KOPT-K1 (cell line): ENCODE measurements around the gene SLC6A3.
"Not testable (repeated sequence)": the region's sequence is repeated elsewhere in the genome, so short reads cannot be mapped to it uniquely, and the experiment has no call there.

Experiments used
- H3K27ac ChIP-seq: fragments of 200-600 bp; sonication (generic); 2 replicates; pipeline ENCODE4 v1.5.1; 2016; ENCODE audit warnings: antibody characterized with exemption, mild to moderate bottlenecking, low read depth, low read length; ENCODE audit not compliant: poor library complexity, severe bottlenecking
- H3K36me3 ChIP-seq: fragments of 200-600 bp; sonication (generic); 2 replicates; pipeline ENCODE4 v1.5.1; 2017; ENCODE audit warnings: antibody characterized with exemption, mild to moderate bottlenecking, low read length, moderate library complexity; ENCODE audit not compliant: insufficient read depth
- H3K9me3 ChIP-seq: fragments of 200-600 bp; sonication (generic); 2 replicates; pipeline ENCODE4 v1.5.1; 2017; ENCODE audit warnings: antibody characterized with exemption, low read length, mild to moderate bottlenecking; ENCODE audit not compliant: insufficient read depth, poor library complexity, severe bottlenecking

The SLC6A3 gene

DNA sequence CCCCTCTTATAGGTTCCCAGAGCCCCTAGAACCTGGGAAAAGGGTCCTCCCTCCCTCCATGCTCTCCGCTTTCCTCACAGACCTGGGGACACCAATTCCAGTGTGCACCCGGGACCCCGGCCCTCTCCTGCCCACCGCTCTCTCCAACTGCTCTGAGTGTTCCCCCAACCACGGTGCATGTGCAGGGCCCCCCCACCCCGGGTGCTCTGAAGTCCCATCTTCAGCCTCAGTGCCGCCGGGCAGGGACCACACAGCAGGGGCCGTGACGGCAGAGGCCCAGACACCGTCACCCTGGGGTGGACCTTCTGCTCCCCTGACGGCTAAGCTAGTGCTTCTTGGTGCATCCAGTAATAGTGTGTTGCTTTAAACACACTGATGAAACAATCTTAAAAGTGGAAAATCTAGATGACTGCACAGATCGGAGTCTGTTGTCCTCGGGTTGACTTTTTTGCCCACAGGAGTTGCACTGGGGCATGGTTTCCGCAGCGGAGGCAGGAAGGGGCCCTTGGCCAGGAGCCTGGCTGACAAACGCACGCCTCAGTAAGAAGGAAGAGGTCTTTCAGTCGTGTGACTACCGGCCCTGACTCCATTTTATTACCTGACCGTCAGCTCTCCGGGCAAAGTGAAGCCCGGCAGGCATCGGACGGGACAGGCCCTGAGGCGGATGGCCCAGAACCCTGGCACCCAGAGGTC, 36.2 kb upstream of the SLC6A3 start:
- H3K27ac ChIP-seq: no peak overlapping the region
- peaks cover 71% of the 10 kb centered on the region for H3K36me3 ChIP-seq
- H3K9me3 ChIP-seq: no peaks in the 10 kb centered on the region

DNA sequence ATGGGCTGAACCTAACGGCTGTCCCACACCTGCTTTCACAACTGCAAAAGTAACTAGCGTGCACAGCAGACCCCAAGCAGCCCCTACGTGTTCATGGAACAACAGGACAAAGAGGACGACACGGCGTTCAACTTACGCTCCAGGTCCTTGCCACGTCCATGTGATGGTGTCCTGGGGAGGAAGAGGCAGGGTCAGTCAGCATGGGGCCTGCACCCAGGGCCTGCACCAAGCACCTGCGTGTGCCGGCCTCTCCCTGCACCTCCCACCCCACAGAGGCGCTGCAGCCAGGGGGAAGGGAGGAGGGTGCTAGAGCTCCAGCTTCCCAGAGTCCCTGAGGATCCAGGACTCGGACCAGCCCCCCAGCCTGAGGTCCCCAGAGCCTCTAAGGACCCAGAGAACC, 35.6 kb upstream of the SLC6A3 start:
- Histone ChIP-seq H3K36me3 (peaks cover 71% of the 10 kb centered on the region), H3K9me3 (no peaks in the 10 kb centered on the region)

DNA sequence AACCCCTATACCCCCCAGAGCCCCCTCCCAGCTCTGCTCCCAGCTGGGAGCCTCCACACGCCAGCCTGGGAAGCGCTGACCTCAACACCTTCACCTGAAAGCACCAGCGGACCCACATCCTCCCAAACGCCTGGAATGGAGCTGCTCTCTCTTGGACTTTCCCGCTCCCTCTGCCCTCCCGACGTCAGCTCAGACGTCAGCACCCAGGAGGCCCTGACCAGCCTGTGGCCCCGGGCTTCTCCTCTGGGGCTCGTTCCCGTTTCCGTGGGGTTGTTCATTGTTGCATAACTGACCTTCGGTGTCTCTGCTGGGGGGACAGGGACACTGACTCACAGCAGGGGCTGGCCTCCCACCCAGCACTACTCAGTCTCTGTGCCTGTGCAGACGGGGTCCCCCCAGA, 35.0 kb upstream of the SLC6A3 start:
- Histone ChIP-seq H3K9me3 (no peaks in the 10 kb centered on the region), H3K36me3 (peaks cover 71% of the 10 kb centered on the region), H3K27ac (no peak overlapping the region)

More for the DNA sequence above, 35.6 kb upstream of the SLC6A3 start:
- H3K27ac ChIP-seq: no peak overlapping the region

DNA sequence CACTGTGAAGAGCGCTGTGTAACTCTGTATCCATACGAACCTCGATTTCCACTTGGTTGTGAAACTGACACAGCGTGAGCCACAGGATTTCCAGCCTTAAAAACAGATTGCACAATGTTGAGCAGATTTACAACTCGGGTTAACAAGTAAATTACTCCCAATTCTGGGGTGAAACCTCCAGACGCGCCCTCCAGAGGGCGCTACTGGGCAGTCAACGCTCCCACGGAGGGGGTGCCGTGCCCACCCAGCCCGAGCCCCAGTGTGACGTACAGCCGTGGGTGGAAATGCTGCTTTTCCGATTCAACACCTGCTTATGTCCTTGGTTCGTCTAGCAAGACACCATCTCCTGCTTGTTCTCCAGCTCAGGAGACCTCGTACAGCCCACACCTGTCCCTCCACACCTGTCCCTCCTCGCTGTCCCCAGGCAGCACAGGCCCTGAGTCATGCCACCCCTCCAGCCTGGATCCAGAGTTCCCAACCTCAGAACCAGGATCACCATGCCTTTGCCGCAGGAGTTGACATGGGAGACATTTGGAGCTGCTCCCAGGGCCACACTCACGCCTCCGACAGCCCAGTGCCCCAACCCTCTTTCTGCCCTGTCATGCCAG, 34.4 kb upstream of the SLC6A3 start:
- Histone ChIP-seq H3K9me3 (no peaks in the 10 kb centered on the region), H3K36me3 (peaks cover 71% of the 10 kb centered on the region), H3K27ac (no peak overlapping the region)

DNA sequence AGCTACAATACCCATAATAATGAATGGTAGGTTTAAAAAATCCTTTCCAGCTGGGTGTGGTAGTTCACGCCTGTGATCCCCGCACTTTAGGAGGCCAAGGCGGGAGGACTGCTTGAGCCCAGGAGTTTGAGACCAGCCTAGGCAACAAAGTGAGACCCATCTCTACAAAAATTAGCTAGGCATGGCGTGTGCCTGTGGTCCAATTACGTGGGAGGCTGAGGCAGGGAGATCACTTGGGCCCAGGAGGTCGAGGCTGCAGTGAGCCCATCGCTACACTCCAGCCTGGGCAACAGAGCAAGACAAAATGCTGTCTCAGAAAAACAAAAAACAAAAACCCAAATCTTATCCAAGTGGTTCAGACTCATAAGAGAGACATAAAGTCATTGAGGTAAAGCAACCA, 33.8 kb upstream of the SLC6A3 start:
- peaks cover 74% of the 10 kb centered on the region for H3K36me3 ChIP-seq

DNA sequence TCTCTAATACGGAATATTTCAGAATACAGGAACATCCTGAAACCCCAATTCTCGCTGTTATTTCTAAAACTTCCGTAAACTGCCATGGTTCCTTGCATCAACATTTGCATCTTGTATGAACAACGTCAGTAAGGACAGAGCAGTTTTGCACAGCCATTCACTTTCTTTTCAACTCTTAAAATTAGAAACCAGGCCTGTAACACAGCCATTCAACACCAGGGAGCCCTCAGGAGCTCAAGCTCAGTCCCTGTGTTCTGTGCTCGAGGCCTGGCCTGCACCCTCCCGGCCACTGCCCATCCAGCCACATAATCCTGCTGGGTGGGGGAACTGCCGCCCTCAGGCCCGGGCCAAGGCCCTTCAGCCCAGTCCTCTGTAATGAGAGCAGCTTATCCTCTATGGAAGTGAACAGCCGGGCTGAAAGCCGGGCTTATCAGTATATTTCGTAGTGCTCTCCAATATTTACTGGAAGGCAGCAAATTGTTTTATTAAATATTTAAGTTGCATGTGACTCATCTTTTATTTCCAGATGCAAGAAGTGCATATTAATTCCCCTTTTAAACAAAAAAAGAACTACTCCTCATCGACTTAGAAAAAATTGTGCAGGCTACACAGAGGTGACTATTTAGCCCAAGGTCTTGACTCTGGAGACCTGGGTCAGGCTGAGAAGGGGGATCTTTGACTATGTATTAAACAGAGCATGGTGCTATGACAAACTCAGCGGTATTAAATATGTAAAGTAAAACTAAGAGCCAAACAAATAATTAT, 33.2 kb upstream of the SLC6A3 start:
- peaks cover 76% of the 10 kb centered on the region for H3K36me3 ChIP-seq
- H3K27ac ChIP-seq: no peak overlapping the region
- H3K9me3 ChIP-seq: no peaks in the 10 kb centered on the region

More for the DNA sequence above, 33.8 kb upstream of the SLC6A3 start:
- Histone ChIP-seq H3K9me3 (no peaks in the 10 kb centered on the region), H3K27ac (no peak overlapping the region)

DNA sequence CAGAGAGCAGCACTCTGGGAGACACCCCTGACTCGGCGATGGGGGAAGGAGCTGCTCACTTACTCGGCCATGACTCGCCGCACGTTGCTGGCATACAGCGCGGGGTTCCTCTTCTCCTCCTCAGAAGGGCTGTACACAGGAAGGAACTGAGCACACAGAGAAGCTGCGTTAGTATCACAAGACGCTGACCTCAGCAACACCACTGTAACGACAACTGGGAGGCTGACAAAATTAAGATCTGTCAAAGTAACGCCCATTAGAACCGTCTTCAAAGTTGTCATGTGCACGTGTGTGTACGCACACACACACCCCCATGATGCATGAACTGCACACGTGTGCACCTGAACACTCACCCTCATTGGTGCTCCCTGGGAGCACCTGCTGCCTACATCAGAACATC, 32.1 kb upstream of the SLC6A3 start:
- Histone ChIP-seq H3K36me3 (peaks cover 81% of the 10 kb centered on the region), H3K27ac (no peak overlapping the region), H3K9me3 (no peaks in the 10 kb centered on the region)

DNA sequence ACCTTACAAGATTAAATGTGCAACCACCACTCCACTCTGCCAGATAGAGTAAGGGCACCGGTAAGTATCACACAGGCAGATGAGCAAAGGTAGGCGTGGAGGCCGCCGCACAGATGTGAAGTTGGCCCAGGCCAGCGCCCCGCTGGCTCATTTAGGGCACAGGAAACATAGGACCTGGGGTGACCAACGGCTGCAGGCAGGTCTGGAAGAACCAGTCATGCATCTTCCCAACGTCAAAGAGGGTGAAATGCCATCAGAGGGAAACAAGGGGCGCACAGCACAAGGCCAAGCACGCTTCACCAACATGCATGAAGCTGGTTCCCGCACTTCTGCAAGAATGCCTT, 31.7 kb upstream of the SLC6A3 start:
- H3K36me3 ChIP-seq: peaks cover 85% of the 10 kb centered on the region
- no peak overlapping the region for H3K27ac ChIP-seq
- H3K9me3 ChIP-seq: no peaks in the 10 kb centered on the region

DNA sequence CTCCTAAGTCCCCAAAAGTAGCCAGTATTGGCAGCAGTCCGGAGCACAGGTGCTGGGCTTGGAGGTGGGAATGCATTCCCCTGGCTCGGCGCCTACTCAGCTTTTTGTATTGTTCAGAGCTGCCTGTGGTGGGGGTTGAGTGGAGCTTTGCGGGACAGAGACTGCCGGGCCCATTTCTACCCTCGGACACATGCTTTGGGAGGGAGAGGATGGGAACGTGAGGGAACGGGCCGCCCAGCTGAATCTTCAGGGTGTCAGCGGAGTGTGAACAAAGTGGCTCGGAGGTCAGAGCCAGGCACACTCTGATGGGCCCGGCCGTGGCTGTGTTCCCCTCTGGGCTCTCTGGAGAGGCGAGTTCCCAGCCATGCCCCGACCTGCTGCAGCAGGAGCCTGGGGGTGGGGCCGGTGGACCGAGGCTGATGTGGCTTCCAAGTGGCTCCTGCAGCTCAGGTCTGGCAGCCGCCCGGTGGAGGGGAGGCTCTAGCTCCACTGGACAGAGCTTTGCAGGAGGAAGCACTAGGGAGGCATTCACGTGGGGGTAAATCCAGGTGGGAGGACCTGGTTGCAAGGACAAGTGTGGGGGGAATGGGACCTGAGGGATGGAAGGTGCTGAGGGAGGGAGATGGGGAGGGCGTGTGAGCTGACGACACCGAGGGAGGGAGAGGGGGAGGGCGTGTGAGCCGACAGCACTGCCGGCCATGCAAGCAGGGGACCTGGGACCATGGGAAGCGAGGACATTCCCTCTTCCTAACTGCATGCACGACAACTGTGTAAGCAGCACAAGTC, 31.1 kb upstream of the SLC6A3 start:
- peaks cover 91% of the 10 kb centered on the region for H3K36me3 ChIP-seq
- no peak overlapping the region for H3K27ac ChIP-seq
- no peaks in the 10 kb centered on the region for H3K9me3 ChIP-seq

DNA sequence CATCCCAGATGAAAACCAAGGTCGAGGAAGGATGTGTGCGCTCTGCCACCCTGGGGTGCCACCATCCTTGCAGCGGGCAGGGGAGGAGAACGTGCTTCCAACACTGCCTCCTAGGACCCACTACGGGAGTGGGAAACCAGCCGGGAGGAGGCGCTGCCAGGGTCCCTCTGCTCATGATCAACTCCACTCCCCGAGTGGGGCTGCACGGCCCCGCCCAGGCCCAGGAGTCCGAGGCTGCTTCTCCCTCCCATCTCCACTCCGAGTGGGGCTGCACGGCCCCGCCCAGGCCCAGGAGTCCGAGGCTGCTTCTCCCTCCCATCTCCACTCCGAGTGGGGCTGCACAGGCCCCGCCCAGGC, 30.3 kb upstream of the SLC6A3 start:
- not testable (repeated sequence) for H3K27ac ChIP-seq, H3K9me3 ChIP-seq
- H3K36me3 ChIP-seq: peaks cover 97% of the 10 kb centered on the region

DNA sequence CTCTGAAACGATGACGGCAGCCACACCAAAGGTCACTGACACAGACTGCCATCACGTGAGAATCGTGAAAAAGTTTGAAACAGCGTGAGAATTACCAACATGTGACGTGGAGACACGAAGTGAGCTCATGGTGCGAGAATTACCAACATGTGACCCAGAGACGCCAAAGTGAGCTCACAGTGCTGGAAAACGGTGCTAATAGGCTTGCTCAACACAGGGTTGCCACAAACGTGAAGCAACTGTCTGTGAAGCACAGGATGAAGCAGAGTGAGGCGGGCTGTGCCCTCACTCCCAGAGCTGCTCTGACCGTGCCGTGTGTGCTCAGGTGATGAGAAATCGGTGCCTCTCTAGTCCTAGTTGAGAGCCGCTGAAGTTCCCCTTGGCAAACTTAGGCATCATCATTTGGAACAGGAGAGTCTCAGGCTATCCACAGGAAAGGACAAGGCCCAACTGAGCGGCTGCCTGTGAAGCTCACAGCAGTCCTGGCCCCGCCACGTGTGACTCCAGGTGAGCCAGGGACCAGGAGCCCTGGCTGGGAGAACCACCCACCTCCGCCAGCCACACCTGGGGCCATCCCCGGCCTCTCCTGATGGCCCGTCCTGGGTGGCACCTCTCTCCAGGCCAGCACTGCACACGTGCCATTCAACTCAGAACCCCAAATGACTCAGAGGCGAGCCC, 29.8 kb upstream of the SLC6A3 start:
- Histone ChIP-seq H3K36me3 (peaks cover 100% of the 10 kb centered on the region), H3K27ac (no peak overlapping the region), H3K9me3 (no peaks in the 10 kb centered on the region)

DNA sequence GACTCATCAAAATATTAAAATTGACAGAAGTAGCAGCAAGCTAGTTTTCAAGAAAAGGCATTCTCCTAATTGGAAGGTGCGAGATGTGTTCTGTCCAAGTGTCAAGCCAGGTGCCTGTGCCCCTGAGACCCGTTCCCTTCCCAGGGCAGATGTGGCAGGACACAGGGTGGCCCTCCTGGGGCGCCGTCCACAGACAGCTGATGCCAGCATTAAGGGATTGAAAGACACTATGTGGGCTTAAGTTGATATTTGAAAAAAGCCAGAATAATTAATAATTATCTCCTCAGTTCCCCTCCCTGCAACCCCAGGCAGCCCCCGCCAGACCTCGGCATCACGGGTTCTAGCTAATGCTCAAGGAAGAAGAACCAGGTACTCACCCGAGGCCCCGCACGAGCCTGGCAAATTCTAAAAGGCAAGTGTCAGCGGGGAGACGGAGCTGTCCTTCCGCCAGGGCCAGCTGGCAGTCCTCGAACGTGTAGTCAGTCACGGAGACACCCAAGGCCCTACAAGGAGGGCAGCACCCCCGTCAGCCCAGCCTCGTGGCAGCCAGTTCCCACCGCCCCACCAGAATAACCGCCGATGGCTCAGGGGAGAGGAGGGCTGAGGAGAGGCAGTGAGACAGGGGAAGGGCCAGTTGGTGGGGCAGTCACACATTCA, 29.1 kb upstream of the SLC6A3 start:
- Histone ChIP-seq H3K9me3 (no peaks in the 10 kb centered on the region), H3K27ac (no peak overlapping the region), H3K36me3 (peaks cover 97% of the 10 kb centered on the region)

DNA sequence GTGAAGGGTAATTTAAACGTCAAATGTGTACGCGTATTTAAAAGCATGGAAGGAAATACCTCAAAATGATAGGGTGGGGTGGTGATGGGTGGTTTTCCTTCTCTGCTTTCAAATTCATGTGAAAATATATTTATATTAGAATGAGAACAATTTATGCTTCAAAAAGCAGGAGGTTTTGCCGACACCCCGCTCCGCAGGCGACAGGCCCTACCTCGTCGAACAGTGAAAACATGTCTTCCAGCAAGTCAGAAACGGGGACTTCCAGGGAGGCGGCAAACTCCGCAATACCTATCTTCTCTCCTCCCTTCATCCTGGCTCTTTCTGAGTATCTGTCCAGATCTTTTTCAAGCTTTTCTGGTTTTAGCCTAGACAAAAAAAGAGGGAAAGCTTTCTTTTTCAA, 28.5 kb upstream of the SLC6A3 start:
- Histone ChIP-seq H3K36me3 (peaks cover 91% of the 10 kb centered on the region), H3K9me3 (no peaks in the 10 kb centered on the region), H3K27ac (no peak overlapping the region)

DNA sequence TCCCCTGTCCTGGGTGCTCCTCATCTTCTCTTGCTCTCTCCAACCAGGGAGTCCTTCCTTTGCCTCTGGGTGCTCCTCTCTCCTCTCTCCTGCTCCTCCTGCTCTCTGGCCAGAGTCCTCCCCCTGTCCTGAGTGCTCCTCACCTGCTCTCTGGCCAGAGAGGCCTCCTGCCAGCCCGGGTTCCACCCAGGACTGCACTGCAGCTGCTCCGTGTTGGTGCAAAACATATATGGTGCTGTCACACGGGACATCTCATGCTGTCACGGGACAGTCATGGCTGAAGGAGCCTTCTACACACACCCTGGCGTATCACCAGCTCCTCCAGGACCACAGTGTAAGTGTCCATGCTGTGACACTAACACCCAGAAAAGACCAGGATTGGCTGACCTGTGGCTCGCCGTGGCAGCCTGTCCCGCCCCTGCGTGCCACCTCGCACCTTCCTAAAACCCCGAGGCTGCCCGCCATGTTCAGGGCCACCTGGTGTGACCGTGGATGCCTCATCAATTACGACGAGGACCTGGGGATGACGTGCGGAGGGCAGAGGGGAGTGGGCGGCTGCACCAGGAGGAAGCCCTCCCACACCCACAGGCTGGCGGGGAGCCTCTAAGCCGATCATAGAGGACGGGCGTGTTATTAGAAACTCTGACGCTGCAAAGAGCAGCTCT, 27.9 kb upstream of the SLC6A3 start:
- no peak overlapping the region for H3K27ac ChIP-seq
- H3K9me3 ChIP-seq: no peaks in the 10 kb centered on the region
- H3K36me3 ChIP-seq: peaks cover 86% of the 10 kb centered on the region
